GM23248 (cell line): ENCODE data around the gene STRIP2. TPM values are rescaled to one million over a fixed set of nuclear protein-coding genes. Genes with fewer than 3 reads are reported as not detected.

Source experiments
- DNase-seq: peaks from one replicate; pipeline ENCODE4 v3.0.0-alpha.2; 2015
- H2AFZ ChIP-seq: fragments of 200-600 bp; sonication (generic); 2 replicates; pipeline ENCODE4 v1.6.1; 2016; ENCODE audit warnings: antibody characterized with exemption
- H3F3A ChIP-seq: fragments of 200-600 bp; sonication (generic); 2 replicates; pipeline ENCODE4 v1.6.1; 2016; ENCODE audit warnings: mild to moderate bottlenecking, antibody characterized with exemption, mixed run types; ENCODE audit not compliant: insufficient read depth
- H3K27ac ChIP-seq: fragments of 200-600 bp; sonication (generic); 2 replicates; pipeline ENCODE4 v1.5.1; 2016; ENCODE audit warnings: mild to moderate bottlenecking
- H3K27me3 ChIP-seq: fragments of 200-600 bp; sonication (generic); replicated peaks from 2 replicates; pipeline ENCODE4 v1.6.1; 2016; ENCODE audit warnings: mild to moderate bottlenecking; ENCODE audit not compliant: insufficient read depth
- H3K36me3 ChIP-seq: fragments of 200-600 bp; sonication (generic); 2 replicates; pipeline ENCODE4 v1.6.1; 2016; ENCODE audit warnings: low read depth, mild to moderate bottlenecking
- H3K4me1 ChIP-seq: fragments of 200-600 bp; sonication (generic); 2 replicates; pipeline ENCODE4 v1.6.1; 2016; ENCODE audit warnings: mild to moderate bottlenecking; ENCODE audit not compliant: insufficient read depth
- H3K4me2 ChIP-seq: fragments of 200-600 bp; sonication (generic); one replicate; pipeline ENCODE4 v1.6.1; 2016; ENCODE audit warnings: mild to moderate bottlenecking; ENCODE audit not compliant: unreplicated experiment
- H3K4me3 ChIP-seq: fragments of 200-600 bp; sonication (generic); 2 replicates; pipeline ENCODE4 v1.5.1; 2016; ENCODE audit warnings: mild to moderate bottlenecking
- H3K79me2 ChIP-seq: fragments of 200-600 bp; sonication (generic); 2 replicates; pipeline ENCODE4 v1.6.1; 2016; ENCODE audit warnings: mild to moderate bottlenecking; ENCODE audit not compliant: insufficient read depth
- H3K9ac ChIP-seq: fragments of 200-600 bp; sonication (generic); 2 replicates; pipeline ENCODE4 v1.6.1; 2016; ENCODE audit warnings: mild to moderate bottlenecking
- H3K9me2 ChIP-seq: fragments of 200-600 bp; sonication (generic); 2 replicates; pipeline ENCODE4 v1.6.1; 2016; ENCODE audit warnings: mixed run types, mild to moderate bottlenecking, moderate library complexity; ENCODE audit not compliant: insufficient read depth
- H3K9me3 ChIP-seq: fragments of 200-600 bp; sonication (generic); one replicate; pipeline ENCODE4 v1.6.1; 2017; ENCODE audit warnings: low read depth
- H4K20me1 ChIP-seq: fragments of 200-600 bp; sonication (generic); 2 replicates; pipeline ENCODE4 v1.6.0; 2016; ENCODE audit not compliant: insufficient read depth
- EZH2 ChIP-seq: fragments of 200-600 bp; sonication (generic); IDR thresholded peaks from 2 replicates; pipeline ENCODE4 v1.6.1; 2018; ENCODE audit warnings: antibody characterized with exemption, mild to moderate bottlenecking; ENCODE audit not compliant: insufficient read depth, poor library complexity, severe bottlenecking
- EZH2phosphoT487 ChIP-seq: fragments of 200-600 bp; sonication (generic); IDR thresholded peaks from 2 replicates; pipeline ENCODE4 v1.6.1; 2018; ENCODE audit warnings: antibody characterized with exemption, moderate library complexity, mild to moderate bottlenecking, low read depth; ENCODE audit not compliant: insufficient read depth
- WGBS, 2 experiments: methylation state at CpG; one replicate each; pipeline ENCODE4 v1.1.6; 2015 to 2017; ENCODE audit warnings: low lambda C conversion rate in 2 of 2, low coverage in 1 of 2; ENCODE audit errors: missing lambda C conversion rate in 2 of 2; 5-methylcytosine and 5-hydroxymethylcytosine counted together
- in situ Hi-C: fragments of 300-500 bp; cut with MboI; formaldehyde crosslinking; loops from 2 replicates; pipeline ENCODE4 v1.15.0; 2020
- polyA plus RNA-seq: library from polyadenylated mRNA; unstranded; fragments of >200 nt; fragmentation: Nextera tagmentation; extraction: Ambion mirVana; gene quantifications from 2 replicates; pipeline ENCODE4 v1.2.1, GENCODE V29; 2016
- total RNA-seq: library from RNA; depleted of rRNA; stranded (reverse); fragments of >200 nt; shearing (Covaris generic); gene quantifications from 2 replicates; pipeline ENCODE4 v1.2.3, GENCODE V29; 2014

Gene STRIP2
- total and polyA plus RNA-seq, 2 experiments from 2014 or later = 1.5 to 2.2 TPM

DNA sequence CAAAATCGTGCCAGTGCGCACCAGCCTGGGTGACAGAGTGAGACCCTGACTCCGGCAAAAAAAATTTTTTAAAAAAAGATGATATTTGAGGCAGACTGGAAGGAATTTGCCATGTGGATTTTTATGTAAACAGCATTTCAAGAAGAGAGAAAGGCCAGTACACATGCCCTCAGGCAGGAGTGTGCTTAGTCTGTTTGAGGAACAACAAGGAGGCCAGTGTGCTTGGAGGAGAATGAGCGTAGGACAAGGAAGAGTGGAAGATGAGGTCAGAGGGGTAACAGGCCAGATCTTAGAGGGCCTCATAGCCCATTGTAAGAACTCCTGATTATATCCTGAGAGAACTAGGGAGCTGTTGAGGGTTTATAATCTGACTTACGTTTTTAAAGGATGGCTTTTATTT, 17.2 kb upstream of the STRIP2 start:
- H2AFZ ChIP-seq = no peak overlapping the region
- no peak overlapping the region for H3K4me2 ChIP-seq
- H3K9me3 ChIP-seq = no peaks in the 10 kb centered on the region
- no peaks in the 10 kb centered on the region for H3K79me2 ChIP-seq
- no peaks in the 10 kb centered on the region for H3K36me3 ChIP-seq
- in situ Hi-C loops = no loop called here
- H3K9ac ChIP-seq = no peak overlapping the region
- no peaks in the 10 kb centered on the region for H3K4me1 ChIP-seq
- WGBS, 2 experiments = 89 to 90% methylated on average over 5 of the region's 5 CpGs
- no peaks in the 10 kb centered on the region for H3K27me3 ChIP-seq
- no peak for TF ChIP-seq EZH2
- H3K4me3 ChIP-seq = no peak overlapping the region
- no peak for DNase-seq
- no peaks in the 10 kb centered on the region for H4K20me1 ChIP-seq
- H3K9me2 ChIP-seq = no peaks in the 10 kb centered on the region
- no peaks in the 10 kb centered on the region for H3F3A ChIP-seq
- H3K27ac ChIP-seq = no peak overlapping the region

- H4K20me1 ChIP-seq = no peaks in the 10 kb centered on the region
- DNase-seq = no peak
Observed at GRCh38 chr7:129421717-129422250, 12.4 kb upstream of the STRIP2 start.

GRCh38 chr7:129422727-129423126, 11.5 kb upstream of the STRIP2 start:
- TF ChIP-seq EZH2 (no peak), EZH2phosphoT487 (no peak)
- Histone ChIP-seq H3F3A (no peaks in the 10 kb centered on the region), H3K9me2 (no peaks in the 10 kb centered on the region), H3K79me2 (no peaks in the 10 kb centered on the region), H3K9ac (no peak overlapping the region), H3K36me3 (no peaks in the 10 kb centered on the region), H3K4me2 (no peak overlapping the region), H3K27ac (no peak overlapping the region), H3K4me1 (no peaks in the 10 kb centered on the region), H3K4me3 (no peak overlapping the region), H3K9me3 (no peaks in the 10 kb centered on the region), H2AFZ (no peak overlapping the region), H3K27me3 (no peaks in the 10 kb centered on the region), H4K20me1 (no peaks in the 10 kb centered on the region)
- WGBS, 2 experiments = 76 to 80% methylated on average over 4 of the region's 4 CpGs
- no peak for DNase-seq
- in situ Hi-C loops = no loop called here

More at GRCh38 chr7:129421717-129422250, 12.4 kb upstream of the STRIP2 start:
- no peak overlapping the region for H2AFZ ChIP-seq
- no peak overlapping the region for H3K9ac ChIP-seq
- H3K9me3 ChIP-seq = no peaks in the 10 kb centered on the region
- H3K4me1 ChIP-seq = no peaks in the 10 kb centered on the region
- WGBS, 2 experiments = 52 to 54% methylated on average over 2 of the region's 2 CpGs
- H3K79me2 ChIP-seq = no peaks in the 10 kb centered on the region
- H3K9me2 ChIP-seq = no peaks in the 10 kb centered on the region
- H3K27me3 ChIP-seq = no peaks in the 10 kb centered on the region
- no peak for TF ChIP-seq EZH2
- TF ChIP-seq EZH2phosphoT487 = no peak
- H3K36me3 ChIP-seq = no peaks in the 10 kb centered on the region
- no peaks in the 10 kb centered on the region for H3F3A ChIP-seq
- no peak overlapping the region for H3K27ac ChIP-seq
- in situ Hi-C loops = no loop called here
- no peak overlapping the region for H3K4me2 ChIP-seq
- no peak overlapping the region for H3K4me3 ChIP-seq

DNA sequence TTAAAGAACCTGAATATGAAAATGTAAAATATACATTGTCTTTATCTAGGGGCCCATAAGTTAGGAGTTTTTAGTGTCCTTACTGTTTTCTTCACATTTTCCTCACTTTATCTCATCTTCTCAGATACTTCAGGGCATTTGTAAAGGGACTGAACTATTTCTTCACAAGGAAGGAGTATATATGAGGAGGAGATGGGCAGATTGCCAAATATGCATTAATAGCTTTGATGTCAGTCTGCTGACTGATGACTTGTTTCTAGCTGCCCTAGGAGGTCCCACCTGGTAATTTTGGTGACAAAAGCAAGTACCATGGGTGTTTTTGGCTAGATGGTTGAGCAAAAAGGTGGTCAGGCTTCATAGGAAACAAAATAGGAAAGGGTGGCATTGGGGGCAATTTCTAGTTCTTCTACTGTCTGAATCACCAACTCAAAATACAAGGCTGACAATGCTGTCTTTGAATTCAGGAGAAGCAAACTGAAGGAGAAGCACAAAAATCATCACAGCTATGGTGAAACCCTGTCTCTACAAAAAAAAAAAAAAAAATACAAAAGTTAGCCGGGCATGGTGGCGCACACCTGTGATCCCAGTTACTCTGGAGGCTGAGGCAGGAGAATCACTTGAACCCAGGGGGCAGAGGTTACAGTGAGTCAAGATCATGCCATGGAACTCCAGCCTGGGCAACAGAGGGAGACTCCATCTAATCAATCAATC, 10.4 kb upstream of the STRIP2 start:
- H3K27ac ChIP-seq = no peak overlapping the region
- no peaks in the 10 kb centered on the region for H3K79me2 ChIP-seq
- H3K9me2 ChIP-seq = no peaks in the 10 kb centered on the region
- TF ChIP-seq EZH2 = no peak
- no peak for TF ChIP-seq EZH2phosphoT487
- WGBS, 2 experiments = 100% methylated on average over 2 of the region's 2 CpGs
- H3K27me3 ChIP-seq = no peaks in the 10 kb centered on the region
- in situ Hi-C loops = no loop called here
- H3K36me3 ChIP-seq = no peaks in the 10 kb centered on the region
- no peaks in the 10 kb centered on the region for H3K9me3 ChIP-seq
- H2AFZ ChIP-seq = no peak overlapping the region
- H3F3A ChIP-seq = no peaks in the 10 kb centered on the region
- no peaks in the 10 kb centered on the region for H3K4me1 ChIP-seq
- no peaks in the 10 kb centered on the region for H4K20me1 ChIP-seq
- no peak for DNase-seq
- no peak overlapping the region for H3K4me2 ChIP-seq
- no peak overlapping the region for H3K9ac ChIP-seq
- no peak overlapping the region for H3K4me3 ChIP-seq
